Smooth muscle cell (in vitro differentiated cells): ENCODE results near the gene HS3ST4. TPM values are rescaled to one million over a fixed set of nuclear protein-coding genes. Genes with fewer than 3 reads are reported as not detected.

Source experiments
- DNase-seq: peaks from one replicate; lab custom pipeline; 2025; ENCODE audit not compliant: unreplicated experiment; lab: John Stamatoyannopoulos, UW
- H2AFZ ChIP-seq: fragments of 200-600 bp; sonication (generic); 2 replicates; pipeline ENCODE4 v1.6.0; 2016; ENCODE audit warnings: antibody characterized with exemption, low read depth, mild to moderate bottlenecking
- H3F3A ChIP-seq: fragments of 200-600 bp; sonication (generic); 2 replicates; pipeline ENCODE4 v1.6.0; 2017; ENCODE audit warnings: antibody characterized with exemption, low read depth
- H3K27ac ChIP-seq: fragments of 200-600 bp; sonication (generic); 2 replicates; pipeline ENCODE4 v1.5.1; 2016; ENCODE audit warnings: low read depth, mild to moderate bottlenecking
- H3K27me3 ChIP-seq: fragments of 200-600 bp; sonication (generic); 2 replicates; pipeline ENCODE4 v1.6.1; 2016; ENCODE audit warnings: low read depth, mild to moderate bottlenecking
- H3K36me3 ChIP-seq: fragments of 200-600 bp; sonication (generic); 2 replicates; pipeline ENCODE4 v1.5.1; 2016; ENCODE audit warnings: low read depth
- H3K4me1 ChIP-seq: fragments of 200-600 bp; sonication (generic); 2 replicates; pipeline ENCODE4 v1.5.1; 2016; ENCODE audit warnings: low read depth
- H3K4me2 ChIP-seq: fragments of 200-600 bp; sonication (generic); 2 replicates; pipeline ENCODE4 v1.6.0; 2016; ENCODE audit warnings: mild to moderate bottlenecking
- H3K4me3 ChIP-seq: fragments of 200-600 bp; sonication (generic); 2 replicates; pipeline ENCODE4 v1.5.1; 2016; ENCODE audit warnings: mild to moderate bottlenecking
- H3K79me2 ChIP-seq: fragments of 200-600 bp; sonication (generic); 2 replicates; pipeline ENCODE4 v1.6.0; 2016; ENCODE audit warnings: low read depth, mild to moderate bottlenecking
- H3K9ac ChIP-seq: fragments of 200-600 bp; sonication (generic); 2 replicates; pipeline ENCODE4 v1.6.0; 2016; ENCODE audit warnings: low read depth
- H3K9me3 ChIP-seq: fragments of 200-600 bp; sonication (generic); replicated peaks from 2 replicates; pipeline ENCODE4 v1.5.1; 2016; ENCODE audit warnings: low read depth
- H4K20me1 ChIP-seq: fragments of 200-600 bp; sonication (generic); 2 replicates; pipeline ENCODE4 v1.6.0; 2016; ENCODE audit warnings: low read depth
- CTCF ChIP-seq: fragments of 200-600 bp; sonication (generic); IDR thresholded peaks from 2 replicates; pipeline ENCODE4 v1.5.1; 2017; ENCODE audit warnings: borderline replicate concordance, mild to moderate bottlenecking, antibody characterized with exemption; ENCODE audit not compliant: insufficient read depth, poor library complexity, severe bottlenecking
- WGBS: methylation state at CpG from one replicate; pipeline ENCODE4 v1.1.7; 2016; ENCODE audit warnings: low lambda C conversion rate; 5-methylcytosine and 5-hydroxymethylcytosine counted together
- polyA plus RNA-seq: library from polyadenylated mRNA; unstranded; fragments of >200 nt; fragmentation: Nextera tagmentation; extraction: Ambion mirVana; gene quantifications from 2 replicates; pipeline ENCODE4 v1.2.1, GENCODE V29; 2016
- total RNA-seq: library from RNA; depleted of rRNA; stranded (reverse); fragments of >200 nt; gene quantifications from 2 replicates; pipeline ENCODE4 v1.2.3, GENCODE V29; 2014

The HS3ST4 gene
- total and polyA plus RNA-seq, 2 experiments from 2014 or later: 0.29 to 2.2 TPM

GRCh38 chr16:25931473-25932035 is 239.8 kb downstream of the HS3ST4 start:
- Histone ChIP-seq H3K4me3 (no peak overlapping the region), H3K9me3 (no peaks in the 10 kb centered on the region), H3K4me2 (no peak overlapping the region), H3K36me3 (no peaks in the 10 kb centered on the region), H3K4me1 (no peaks in the 10 kb centered on the region), H3K9ac (no peak overlapping the region), H3F3A (no peaks in the 10 kb centered on the region), H3K79me2 (no peaks in the 10 kb centered on the region), H2AFZ (no peak overlapping the region), H3K27me3 (peaks cover 42% of the 10 kb centered on the region), H4K20me1 (no peaks in the 10 kb centered on the region), H3K27ac (no peak overlapping the region)
- no peak for DNase-seq
- no peak for TF ChIP-seq CTCF
- WGBS: 92% methylated on average over 4 of the region's 4 CpGs

GRCh38 chr16:25941800-25942499 is 250.2 kb downstream of the HS3ST4 start:
- no peaks in the 10 kb centered on the region for H3K9me3 ChIP-seq
- H2AFZ ChIP-seq: no peak overlapping the region
- H3K27ac ChIP-seq: no peak overlapping the region
- H3K4me1 ChIP-seq: no peaks in the 10 kb centered on the region
- no peaks in the 10 kb centered on the region for H3F3A ChIP-seq
- peaks cover 7% of the 10 kb centered on the region for H3K27me3 ChIP-seq
- H3K4me2 ChIP-seq: no peak overlapping the region
- 70% methylated on average over 4 of the region's 4 CpGs for WGBS
- H3K9ac ChIP-seq: no peak overlapping the region
- TF ChIP-seq CTCF: no peak
- H4K20me1 ChIP-seq: no peaks in the 10 kb centered on the region
- no peaks in the 10 kb centered on the region for H3K79me2 ChIP-seq
- no peak for DNase-seq
- no peaks in the 10 kb centered on the region for H3K36me3 ChIP-seq
- H3K4me3 ChIP-seq: no peak overlapping the region

- Histone ChIP-seq H3K27me3 (peaks cover 4% of the 10 kb centered on the region), H3K36me3 (no peaks in the 10 kb centered on the region), H3K4me2 (no peak overlapping the region), H2AFZ (no peak overlapping the region), H3K9ac (no peak overlapping the region), H3K4me3 (no peak overlapping the region), H3K79me2 (no peaks in the 10 kb centered on the region), H3F3A (no peaks in the 10 kb centered on the region), H3K9me3 (no peaks in the 10 kb centered on the region), H4K20me1 (no peaks in the 10 kb centered on the region), H3K4me1 (peaks cover 14% of the 10 kb centered on the region), H3K27ac (no peak overlapping the region)
- WGBS: 17% methylated on average over 3 of the region's 3 CpGs
- no peak for DNase-seq
- TF ChIP-seq CTCF: no peak
Observed at GRCh38 chr16:25950586-25951281, 259.0 kb downstream of the HS3ST4 start.
